Cardiac septum (tissue), 1 donor: ENCODE results near the gene EGR2. TPM values are rescaled to one million over a fixed set of nuclear protein-coding genes. Genes with fewer than 3 reads are reported as not detected.
"Not testable (repeated sequence)": the region's sequence is repeated elsewhere in the genome, so short reads cannot be mapped to it uniquely, and the experiment has no call there.

Experiments
- DNase-seq: peaks from one replicate; pipeline ENCODE4 v3.0.0-alpha.2; 2020; ENCODE audit warnings: low spot score
- intact Hi-C: fragments of 100-400 bp; cut with DNase I; formaldehyde crosslinking; loops from one replicate; pipeline ENCODE4 v1.14.0; 2022
- total RNA-seq: library from RNA; stranded (reverse); fragmentation: NEBNext Ultra II Directional; extraction: Animal tissue kit (Norgen Biotek cat#: 25700); gene quantifications from one replicate; pipeline ENCODE4 v1.2.1, GENCODE V29; 2021
- donor health status: DM: no; HTN: no; CAD: no.

EGR2 gene
- total RNA-seq, 1 donor from 2014 or later: 4.8 TPM

GRCh38 chr10:62803724-62804355 lies 12.3 kb downstream of the EGR2 start:
- no peak for DNase-seq
- intact Hi-C loops: loop anchor here (2.0 kb wide), 1 partner anchor 43 kb away; no protein-coding TSS in a partner anchor

GRCh38 chr10:62801871-62802270 lies 14.3 kb downstream of the EGR2 start:
- intact Hi-C loops: no loop called here
- no peak for DNase-seq

GRCh38 chr10:62796896-62797295 lies 19.3 kb downstream of the EGR2 start:
- no peak for DNase-seq
- intact Hi-C loops: no loop called here

GRCh38 chr10:62795762-62796161 lies 20.4 kb downstream of the EGR2 start:
- intact Hi-C loops: no loop called here
- DNase-seq: no peak

GRCh38 chr10:62795100-62795499 lies 21.1 kb downstream of the EGR2 start:
- DNase-seq: no peak

GRCh38 chr10:62794306-62794705 lies 21.9 kb downstream of the EGR2 start:
- intact Hi-C loops: no loop called here
- no peak for DNase-seq

More at GRCh38 chr10:62795100-62795499, 21.1 kb downstream of the EGR2 start:
- intact Hi-C loops: no loop called here

GRCh38 chr10:62792261-62792660 lies 23.9 kb downstream of the EGR2 start:
- intact Hi-C loops: no loop called here
- no peak for DNase-seq

GRCh38 chr10:62790571-62790970 lies 25.6 kb downstream of the EGR2 start:
- intact Hi-C loops: no loop called here
- DNase-seq: no peak

- intact Hi-C loops: no loop called here
- no peak for DNase-seq
These were observed 26.1 kb downstream of the EGR2 start for GRCh38 chr10:62790019-62790555.

GRCh38 chr10:62788861-62789467 lies 27.2 kb downstream of the EGR2 start:
- intact Hi-C loops: no loop called here
- DNase-seq: no peak

- intact Hi-C loops, DNase-seq: not testable (repeated sequence)
These were observed 27.9 kb downstream of the EGR2 start for GRCh38 chr10:62788285-62788684.

GRCh38 chr10:62784537-62784936 lies 31.6 kb downstream of the EGR2 start:
- intact Hi-C loops, DNase-seq: not testable (repeated sequence)

- intact Hi-C loops: no loop called here
These were observed 36.5 kb downstream of the EGR2 start for GRCh38 chr10:62779487-62780248.

GRCh38 chr10:62778125-62778524 lies 38.0 kb downstream of the EGR2 start:
- intact Hi-C loops: no loop called here
- no peak for DNase-seq

More at GRCh38 chr10:62779487-62780248, 36.5 kb downstream of the EGR2 start:
- DNase-seq: no peak

GRCh38 chr10:62772186-62772974 lies 43.8 kb downstream of the EGR2 start:
- intact Hi-C loops: no loop called here
- DNase-seq: no peak

GRCh38 chr10:62769574-62770242 lies 46.5 kb downstream of the EGR2 start:
- intact Hi-C loops: no loop called here
- no peak for DNase-seq

- intact Hi-C loops: no loop called here
- no peak for DNase-seq
These were observed 49.8 kb downstream of the EGR2 start for GRCh38 chr10:62766386-62766785.

- intact Hi-C loops: no loop called here
- no peak for DNase-seq
These were observed 50.4 kb downstream of the EGR2 start for GRCh38 chr10:62765726-62766125.

GRCh38 chr10:62764011-62764410 lies 52.2 kb downstream of the EGR2 start:
- intact Hi-C loops: loop anchor here (5.0 kb wide), 1 partner anchor 53 kb away; the partner anchor contains the start of gene EGR2
- no peak for DNase-seq
